Coronary artery (tissue), 2 donors: Measurements from ENCODE around the gene OR6N1.
A peak's percentile ranks its signal among the peaks of the same experiment; 100 is the strongest.

Source experiments
- DNase-seq: peaks from one replicate; pipeline ENCODE4 v3.0.0-alpha.2; 2017; ENCODE audit warnings: low spot score
- H3K27ac ChIP-seq, 2 donors: fragments of 200-600 bp; sonication (generic); one replicate each; pipeline ENCODE4 v1.5.1; 2016 to 2019
- H3K4me3 ChIP-seq: fragments of 200-600 bp; sonication (generic); 2 replicates; pipeline ENCODE4 v1.5.1; 2016; ENCODE audit warnings: mild to moderate bottlenecking, moderate library complexity
- CTCF ChIP-seq: fragments of 200-600 bp; sonication (generic); IDR thresholded peaks from one replicate; pipeline ENCODE4 v1.5.1; 2019; ENCODE audit warnings: antibody characterized with exemption

The OR6N1 gene

GRCh38 chr1:158771950-158772866 is at the start of gene OR6N1:
TSS of gene OR6N1 (minus strand) at chr1:158772195. CDS start at chr1:158766682, 5,513 bp downstream.
- Histone ChIP-seq H3K4me3 (no peak within 1 kb of the TSS), H3K27ac (no peak within 1 kb of the TSS)
- no peak for DNase-seq
- TF ChIP-seq CTCF = no peak

GRCh38 chr1:158821723-158822122 is 49.7 kb upstream of the OR6N1 start:
- DNase-seq = no peak
- Histone ChIP-seq H3K4me3 (no peak overlapping the region), H3K27ac (no peak overlapping the region)
- TF ChIP-seq CTCF = no peak

GRCh38 chr1:158819461-158820443 is 47.8 kb upstream of the OR6N1 start:
- H3K4me3 ChIP-seq = no peak overlapping the region
- DNase-seq = no peak
- H3K27ac ChIP-seq = no peak overlapping the region
- TF ChIP-seq CTCF = no peak

- no peak for DNase-seq
- Histone ChIP-seq H3K4me3 (no peak overlapping the region), H3K27ac (peak overlapping the region in 1 of 2 donors; percentile 7)
- TF ChIP-seq CTCF = no peak
These were observed 47.0 kb upstream of the OR6N1 start for GRCh38 chr1:158818975-158819431.

- DNase-seq = no peak
- TF ChIP-seq CTCF = no peak
- H3K4me3 ChIP-seq = no peak overlapping the region
- peak overlapping the region in 1 of 2 donors; percentile 7 for H3K27ac ChIP-seq
These were observed 46.6 kb upstream of the OR6N1 start for GRCh38 chr1:158818560-158818959.

GRCh38 chr1:158814970-158815369 is 43.0 kb upstream of the OR6N1 start:
- DNase-seq = no peak
- Histone ChIP-seq H3K4me3 (no peak overlapping the region), H3K27ac (no peak overlapping the region)
- TF ChIP-seq CTCF = no peak
